LNCaP clone FGC (cell line): ENCODE results near the gene WNT9A.

Experiments used
- DNase-seq: peaks from one replicate; pipeline ENCODE4 v3.0.0-alpha.2; 2011; ENCODE audit warnings: low read depth
- H3K4me3 ChIP-seq: 2 replicates; pipeline ENCODE4 v1.5.1; 2011; ENCODE audit warnings: mild to moderate bottlenecking, low read depth, low read length, control low read depth
- CTCF ChIP-seq: IDR thresholded peaks from 2 replicates; pipeline ENCODE4 v1.5.1; 2012; ENCODE audit warnings: mild to moderate bottlenecking; ENCODE audit not compliant: control insufficient read depth, insufficient read depth; ENCODE audit errors: extremely low read depth

Gene WNT9A

GRCh38 chr1:227907439-227908015 lies 40.2 kb downstream of the WNT9A start:
- no peak for TF ChIP-seq CTCF
- H3K4me3 ChIP-seq: no peak overlapping the region
- DNase-seq: no peak

GRCh38 chr1:227906550-227907071 lies 41.1 kb downstream of the WNT9A start:
- no peak overlapping the region for H3K4me3 ChIP-seq
- no peak for DNase-seq
- no peak for TF ChIP-seq CTCF

GRCh38 chr1:227905573-227906487 lies 41.9 kb downstream of the WNT9A start:
- no peak overlapping the region for H3K4me3 ChIP-seq
- TF ChIP-seq CTCF: no peak
- DNase-seq: no peak

GRCh38 chr1:227904541-227905335 lies 43.0 kb downstream of the WNT9A start:
- no peak for DNase-seq
- H3K4me3 ChIP-seq: no peak overlapping the region
- no peak for TF ChIP-seq CTCF

GRCh38 chr1:227903614-227904501 lies 43.9 kb downstream of the WNT9A start:
- DNase-seq: no peak
- no peak for TF ChIP-seq CTCF
- H3K4me3 ChIP-seq: no peak overlapping the region

GRCh38 chr1:227903061-227903521 lies 44.6 kb downstream of the WNT9A start:
- no peak overlapping the region for H3K4me3 ChIP-seq
- DNase-seq: no peak
- TF ChIP-seq CTCF: no peak
